Raji (cell line): Measurements from ENCODE around the gene SPATA31D1.
"Not testable (repeated sequence)": the region's sequence is repeated elsewhere in the genome, so short reads cannot be mapped to it uniquely, and the experiment has no call there.

Experiments
- POLR2A ChIP-seq: IDR thresholded peaks from 2 replicates; pipeline ENCODE4 v1.6.1; 2011; ENCODE audit warnings: low read depth, low read length, control low read depth; ENCODE audit not compliant: insufficient read depth

SPATA31D1 gene

GRCh38 chr9:81988472-81988871 lies at the start of gene SPATA31D1:
TSS of gene SPATA31D1 (plus strand) at chr9:81988772. CDS start at chr9:81988819, 47 bp downstream.
- not testable (repeated sequence) for TF ChIP-seq POLR2A

- TF ChIP-seq POLR2A = not testable (repeated sequence)
Measured at GRCh38 chr9:81943393-81943792, 45.2 kb upstream of the SPATA31D1 start, which contains the start of gene SPATA31D3. TSS of gene SPATA31D3 (plus strand) at chr9:81943500. CDS start at chr9:81943586, 86 bp downstream.

GRCh38 chr9:81953096-81953495 lies 35.5 kb upstream of the SPATA31D1 start:
- no peak for TF ChIP-seq POLR2A

- TF ChIP-seq POLR2A = no peak
Measured at GRCh38 chr9:81955625-81956024, 32.9 kb upstream of the SPATA31D1 start.

- TF ChIP-seq POLR2A = no peak
Measured at GRCh38 chr9:81964218-81965171, 24.1 kb upstream of the SPATA31D1 start.

- TF ChIP-seq POLR2A = no peak
Measured at GRCh38 chr9:81968026-81968425, 20.5 kb upstream of the SPATA31D1 start.

- no peak for TF ChIP-seq POLR2A
Measured at GRCh38 chr9:81969971-81970370, 18.6 kb upstream of the SPATA31D1 start.

GRCh38 chr9:81971727-81972126 lies 16.8 kb upstream of the SPATA31D1 start:
- no peak for TF ChIP-seq POLR2A

- TF ChIP-seq POLR2A = no peak
Measured at GRCh38 chr9:81974764-81975163, 13.8 kb upstream of the SPATA31D1 start.

GRCh38 chr9:81976351-81976750 lies 12.2 kb upstream of the SPATA31D1 start:
- TF ChIP-seq POLR2A = no peak

GRCh38 chr9:81979196-81979595 lies 9.4 kb upstream of the SPATA31D1 start:
- TF ChIP-seq POLR2A = no peak

- TF ChIP-seq POLR2A = no peak
Measured at GRCh38 chr9:81980568-81980967, 8.0 kb upstream of the SPATA31D1 start.

GRCh38 chr9:81981883-81982282 lies 6.7 kb upstream of the SPATA31D1 start:
- no peak for TF ChIP-seq POLR2A

- no peak for TF ChIP-seq POLR2A
Measured at GRCh38 chr9:81984928-81985327, 3.6 kb upstream of the SPATA31D1 start.

- TF ChIP-seq POLR2A = no peak
Measured at GRCh38 chr9:81986051-81986450, 2.5 kb upstream of the SPATA31D1 start.

GRCh38 chr9:81989700-81990099 lies 1.1 kb downstream of the SPATA31D1 start:
- no peak for TF ChIP-seq POLR2A
